ENCODE data around the gene HEBP1.

HEBP1 gene

GRCh38 chr12:12990700-12991468 lies 9.2 kb downstream of the HEBP1 start:
- no peak for DNase-seq (ENCODE audit: low spot score)

- DNase-seq (ENCODE audit: low spot score): no peak
Measured at GRCh38 chr12:12987421-12987820, 12.6 kb downstream of the HEBP1 start.

- no peak for DNase-seq (ENCODE audit: low spot score)
Measured at GRCh38 chr12:12986775-12987331, 13.2 kb downstream of the HEBP1 start.

GRCh38 chr12:12985817-12986408 lies 14.2 kb downstream of the HEBP1 start:
- DNase-seq (ENCODE audit: low spot score): no peak

GRCh38 chr12:12984149-12984548 lies 15.9 kb downstream of the HEBP1 start:
- DNase-seq (ENCODE audit: low spot score): no peak

GRCh38 chr12:12983420-12984035 lies 16.5 kb downstream of the HEBP1 start:
- peak; percentile 87 for DNase-seq (ENCODE audit: low spot score)

GRCh38 chr12:12982331-12982730 lies 17.7 kb downstream of the HEBP1 start:
- no peak for DNase-seq (ENCODE audit: low spot score)

GRCh38 chr12:12979731-12980259 lies 20.3 kb downstream of the HEBP1 start:
- DNase-seq (ENCODE audit: low spot score): peak; percentile 58

- no peak for DNase-seq (ENCODE audit: low spot score)
Measured at GRCh38 chr12:12979126-12979525, 20.9 kb downstream of the HEBP1 start.

- no peak for DNase-seq (ENCODE audit: low spot score)
Measured at GRCh38 chr12:12977231-12977630, 22.8 kb downstream of the HEBP1 start.

- peak; percentile 62 for DNase-seq (ENCODE audit: low spot score)
Measured at GRCh38 chr12:12976366-12976765, 23.7 kb downstream of the HEBP1 start.

- DNase-seq (ENCODE audit: low spot score): peak; percentile 84
Measured at GRCh38 chr12:12975322-12976077, 24.6 kb downstream of the HEBP1 start.

GRCh38 chr12:12974211-12974610 lies 25.9 kb downstream of the HEBP1 start:
- DNase-seq (ENCODE audit: low spot score): no peak

GRCh38 chr12:12973019-12973418 lies 27.0 kb downstream of the HEBP1 start:
- no peak for DNase-seq (ENCODE audit: low spot score)

- DNase-seq (ENCODE audit: low spot score): no peak
Measured at GRCh38 chr12:12965836-12966235, 34.2 kb downstream of the HEBP1 start.

- no peak for DNase-seq (ENCODE audit: low spot score)
Measured at GRCh38 chr12:12964255-12964654, 35.8 kb downstream of the HEBP1 start.

GRCh38 chr12:12960639-12961209 lies 39.3 kb downstream of the HEBP1 start:
- no peak for DNase-seq (ENCODE audit: low spot score)

- no peak for DNase-seq (ENCODE audit: low spot score)
Measured at GRCh38 chr12:12958886-12959285, 41.2 kb downstream of the HEBP1 start.

- DNase-seq (ENCODE audit: low spot score): no peak
Measured at GRCh38 chr12:12954878-12955625, 45.0 kb downstream of the HEBP1 start.

- no peak for DNase-seq (ENCODE audit: low spot score)
Measured at GRCh38 chr12:12954356-12954755, 45.7 kb downstream of the HEBP1 start.

GRCh38 chr12:12952036-12952435 lies 48.0 kb downstream of the HEBP1 start, which contains the start of gene GPRC5D:
Gene GPRC5D (minus strand): TSS chr12:12952170. CDS start chr12:12950384, 1,786 bp downstream.
- DNase-seq (ENCODE audit: low spot score): no peak

Data from globus pallidus (tissue), 1 donor.